OCI-LY1 (cell line): ENCODE measurements around the gene FKBP1A.

Source experiments
- H2AFZ ChIP-seq: fragments of 200-600 bp; sonication (generic), shearing (Covaris generic); 2 replicates; pipeline ENCODE4 v1.6.0; 2014; ENCODE audit warnings: antibody characterized with exemption, mild to moderate bottlenecking, low read length
- H3F3A ChIP-seq: fragments of 200-600 bp; sonication (generic), shearing (Covaris generic); 2 replicates; pipeline ENCODE4 v1.6.0; 2014; ENCODE audit warnings: mild to moderate bottlenecking, antibody characterized with exemption, low read length, moderate library complexity; ENCODE audit not compliant: insufficient read depth
- H3K27ac ChIP-seq: fragments of 200-600 bp; sonication (generic); 2 replicates; pipeline ENCODE4 v1.5.1; 2014; ENCODE audit warnings: low read length, mixed run types, mild to moderate bottlenecking, low read depth; ENCODE audit not compliant: poor library complexity, severe bottlenecking
- H3K27me3 ChIP-seq: fragments of 200-600 bp; sonication (generic); 2 replicates; pipeline ENCODE4 v1.6.0; 2014; ENCODE audit warnings: antibody characterized with exemption, mild to moderate bottlenecking, low read length, moderate library complexity; ENCODE audit not compliant: insufficient read depth
- H3K36me3 ChIP-seq: fragments of 200-600 bp; sonication (generic); 2 replicates; pipeline ENCODE4 v1.6.1; 2014; ENCODE audit warnings: mild to moderate bottlenecking, antibody characterized with exemption, low read length, moderate library complexity, mixed read lengths; ENCODE audit not compliant: insufficient read depth
- H3K4me1 ChIP-seq: fragments of 200-600 bp; sonication (generic); 2 replicates; pipeline ENCODE4 v1.5.1; 2014; ENCODE audit warnings: mild to moderate bottlenecking, low read length, moderate library complexity; ENCODE audit not compliant: insufficient read depth, severe bottlenecking
- H3K4me2 ChIP-seq: fragments of 200-600 bp; sonication (generic), shearing (Covaris generic); 2 replicates; pipeline ENCODE4 v1.6.1; 2014; ENCODE audit warnings: low read length
- H3K4me3 ChIP-seq: fragments of 200-600 bp; sonication (generic); 2 replicates; pipeline ENCODE4 v1.5.1; 2014; ENCODE audit warnings: low read length, low read depth, mild to moderate bottlenecking, mixed read lengths; ENCODE audit not compliant: poor library complexity, severe bottlenecking
- H3K79me2 ChIP-seq: fragments of 200-600 bp; shearing (Covaris generic); 2 replicates; pipeline ENCODE4 v1.6.1; 2016; ENCODE audit warnings: mixed run types, low read length, mixed read lengths; ENCODE audit not compliant: insufficient read depth
- H3K9ac ChIP-seq: fragments of 200-600 bp; sonication (generic), shearing (Covaris generic); 2 replicates; pipeline ENCODE4 v1.6.1; 2014; ENCODE audit warnings: mild to moderate bottlenecking, low read length, mixed read lengths
- H3K9me2 ChIP-seq: fragments of 200-600 bp; sonication (generic), shearing (Covaris generic); 2 replicates; pipeline ENCODE4 v1.6.1; 2014; ENCODE audit warnings: low read depth, mild to moderate bottlenecking, low read length, mixed read lengths
- H3K9me3 ChIP-seq: fragments of 200-600 bp; shearing (Covaris generic); 2 replicates; pipeline ENCODE4 v1.6.1; 2014; ENCODE audit warnings: low read length, mixed read lengths
- H4K20me1 ChIP-seq: fragments of 200-600 bp; sonication (generic), shearing (Covaris generic); 2 replicates; pipeline ENCODE4 v1.6.0; 2016; ENCODE audit warnings: mild to moderate bottlenecking, low read length; ENCODE audit not compliant: insufficient read depth
- EZH2 ChIP-seq: fragments of 200-600 bp; sonication (generic), shearing (Covaris generic); IDR thresholded peaks from 2 replicates; pipeline ENCODE4 v1.8.0; 2017; ENCODE audit warnings: borderline replicate concordance, mixed run types, mild to moderate bottlenecking, antibody characterized with exemption, low read length, moderate library complexity, mixed read lengths
- TF ChIP-seq, protein P1 (sequence below): fragments of 200-600 bp; sonication (generic), shearing (Covaris generic); IDR thresholded peaks from 2 replicates; pipeline ENCODE4 v1.5.1; 2017; ENCODE audit warnings: mild to moderate bottlenecking, antibody characterized with exemption, low read length, moderate library complexity, mixed read lengths

The FKBP1A gene

GRCh38 chr20:1326031-1326930, 66.6 kb downstream of the FKBP1A start:
- Histone ChIP-seq H4K20me1 (no peaks in the 10 kb centered on the region), H3K9ac (peak overlapping the region; percentile 100), H3K27ac (peak overlapping the region; percentile 76), H3K4me1 (peaks cover 57% of the 10 kb centered on the region), H3F3A (no peaks in the 10 kb centered on the region), H3K9me2 (no peaks in the 10 kb centered on the region), H3K36me3 (peaks cover 12% of the 10 kb centered on the region; the same call in 1 of the 2 replicates), H3K9me3 (no peaks in the 10 kb centered on the region), H3K4me3 (peak overlapping the region; percentile 100), H2AFZ (no peak overlapping the region), H3K27me3 (no peaks in the 10 kb centered on the region), H3K79me2 (peaks cover 29% of the 10 kb centered on the region), H3K4me2 (peak overlapping the region; percentile 88)
- TF ChIP-seq EZH2, result no peak
- TF ChIP-seq, protein P1, sequence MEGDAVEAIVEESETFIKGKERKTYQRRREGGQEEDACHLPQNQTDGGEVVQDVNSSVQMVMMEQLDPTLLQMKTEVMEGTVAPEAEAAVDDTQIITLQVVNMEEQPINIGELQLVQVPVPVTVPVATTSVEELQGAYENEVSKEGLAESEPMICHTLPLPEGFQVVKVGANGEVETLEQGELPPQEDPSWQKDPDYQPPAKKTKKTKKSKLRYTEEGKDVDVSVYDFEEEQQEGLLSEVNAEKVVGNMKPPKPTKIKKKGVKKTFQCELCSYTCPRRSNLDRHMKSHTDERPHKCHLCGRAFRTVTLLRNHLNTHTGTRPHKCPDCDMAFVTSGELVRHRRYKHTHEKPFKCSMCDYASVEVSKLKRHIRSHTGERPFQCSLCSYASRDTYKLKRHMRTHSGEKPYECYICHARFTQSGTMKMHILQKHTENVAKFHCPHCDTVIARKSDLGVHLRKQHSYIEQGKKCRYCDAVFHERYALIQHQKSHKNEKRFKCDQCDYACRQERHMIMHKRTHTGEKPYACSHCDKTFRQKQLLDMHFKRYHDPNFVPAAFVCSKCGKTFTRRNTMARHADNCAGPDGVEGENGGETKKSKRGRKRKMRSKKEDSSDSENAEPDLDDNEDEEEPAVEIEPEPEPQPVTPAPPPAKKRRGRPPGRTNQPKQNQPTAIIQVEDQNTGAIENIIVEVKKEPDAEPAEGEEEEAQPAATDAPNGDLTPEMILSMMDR, result no peak

DNA sequence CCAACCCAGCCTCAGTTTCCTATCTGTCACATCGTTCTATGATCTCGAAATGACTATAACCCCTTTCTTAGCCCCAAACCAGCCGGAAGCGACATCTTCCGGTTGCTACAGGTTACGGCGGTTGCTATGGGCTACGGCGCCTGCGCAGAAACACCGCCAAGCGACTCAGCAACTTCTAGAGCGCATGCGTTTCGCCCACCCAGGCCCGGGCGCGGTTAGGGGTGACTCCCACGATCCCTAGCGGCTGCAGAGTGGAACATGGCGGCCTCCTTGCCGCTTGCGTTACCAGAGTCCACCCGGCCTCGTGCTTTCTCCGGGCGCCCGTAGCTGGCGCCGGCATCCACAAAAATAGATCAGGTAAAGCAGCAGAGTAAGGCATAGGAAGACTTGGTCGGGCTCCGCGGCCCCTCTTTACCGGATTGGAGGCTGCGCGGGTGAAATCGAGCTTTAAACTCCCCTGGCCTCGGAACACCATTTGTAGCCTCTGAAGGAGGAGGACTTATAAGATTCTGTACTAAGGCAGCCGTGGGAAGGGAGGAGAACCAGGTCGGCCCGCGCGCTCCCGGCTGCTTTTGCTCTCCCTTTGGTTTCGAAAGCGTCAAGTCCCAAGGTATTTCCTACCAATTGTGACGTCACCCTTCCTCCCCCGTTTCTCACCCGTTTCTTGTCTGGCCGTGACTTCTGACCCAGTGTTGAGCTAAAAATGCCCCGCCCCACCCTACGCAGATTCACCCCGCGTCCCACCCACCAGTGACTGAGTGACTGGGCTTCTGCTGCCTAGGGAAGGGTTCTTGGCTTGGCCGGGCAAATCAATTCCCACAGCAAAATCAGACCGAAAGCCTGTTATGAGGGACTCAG, 67.5 kb downstream of the FKBP1A start:
- Histone ChIP-seq H3K9me2 (no peaks in the 10 kb centered on the region), H3K9me3 (no peaks in the 10 kb centered on the region), H4K20me1 (no peaks in the 10 kb centered on the region), H3K4me2 (peak overlapping the region; percentile 88), H3K4me3 (peak overlapping the region; percentile 100), H3K9ac (peak overlapping the region; percentile 100), H3K79me2 (peaks cover 29% of the 10 kb centered on the region), H3F3A (no peaks in the 10 kb centered on the region), H3K27ac (peak overlapping the region; percentile 76), H3K36me3 (peaks cover 4% of the 10 kb centered on the region; the same call in 1 of the 2 replicates), H2AFZ (no peak overlapping the region), H3K4me1 (peaks cover 56% of the 10 kb centered on the region), H3K27me3 (no peaks in the 10 kb centered on the region)
- no peak for TF ChIP-seq EZH2
- TF ChIP-seq, protein P1, result no peak

- peaks cover 49% of the 10 kb centered on the region for H3K4me1 ChIP-seq
- no peaks in the 10 kb centered on the region for H3F3A ChIP-seq
- H3K36me3 ChIP-seq, result no peaks in the 10 kb centered on the region
- H3K9me3 ChIP-seq, result no peaks in the 10 kb centered on the region
- H3K9ac ChIP-seq, result peak overlapping the region; percentile 100; the same call in 1 of the 2 replicates
- TF ChIP-seq, protein P1, result no peak
- no peaks in the 10 kb centered on the region for H4K20me1 ChIP-seq
- peak overlapping the region; percentile 88 for H3K4me2 ChIP-seq
- H3K4me3 ChIP-seq, result peak overlapping the region; percentile 100
- no peaks in the 10 kb centered on the region for H3K9me2 ChIP-seq
- peaks cover 25% of the 10 kb centered on the region for H3K79me2 ChIP-seq
- no peaks in the 10 kb centered on the region for H3K27me3 ChIP-seq
- H3K27ac ChIP-seq, result no peak overlapping the region
- no peak overlapping the region for H2AFZ ChIP-seq
Measured at GRCh38 chr20:1324598-1325172, 68.2 kb downstream of the FKBP1A start.
